Smooth muscle cell (in vitro differentiated cells): ENCODE measurements around the gene VEGFA. TPM values are rescaled to one million over a fixed set of nuclear protein-coding genes. Genes with fewer than 3 reads are reported as not detected.

Source experiments
- DNase-seq: peaks from one replicate; lab custom pipeline; 2025; ENCODE audit not compliant: unreplicated experiment; lab: John Stamatoyannopoulos, UW
- H2AFZ ChIP-seq: fragments of 200-600 bp; sonication (generic); 2 replicates; pipeline ENCODE4 v1.6.0; 2016; ENCODE audit warnings: antibody characterized with exemption, low read depth, mild to moderate bottlenecking
- H3F3A ChIP-seq: fragments of 200-600 bp; sonication (generic); 2 replicates; pipeline ENCODE4 v1.6.0; 2017; ENCODE audit warnings: antibody characterized with exemption, low read depth
- H3K27ac ChIP-seq: fragments of 200-600 bp; sonication (generic); 2 replicates; pipeline ENCODE4 v1.5.1; 2016; ENCODE audit warnings: low read depth, mild to moderate bottlenecking
- H3K27me3 ChIP-seq: fragments of 200-600 bp; sonication (generic); 2 replicates; pipeline ENCODE4 v1.6.1; 2016; ENCODE audit warnings: low read depth, mild to moderate bottlenecking
- H3K36me3 ChIP-seq: fragments of 200-600 bp; sonication (generic); 2 replicates; pipeline ENCODE4 v1.5.1; 2016; ENCODE audit warnings: low read depth
- H3K4me1 ChIP-seq: fragments of 200-600 bp; sonication (generic); 2 replicates; pipeline ENCODE4 v1.5.1; 2016; ENCODE audit warnings: low read depth
- H3K4me2 ChIP-seq: fragments of 200-600 bp; sonication (generic); 2 replicates; pipeline ENCODE4 v1.6.0; 2016; ENCODE audit warnings: mild to moderate bottlenecking
- H3K4me3 ChIP-seq: fragments of 200-600 bp; sonication (generic); 2 replicates; pipeline ENCODE4 v1.5.1; 2016; ENCODE audit warnings: mild to moderate bottlenecking
- H3K79me2 ChIP-seq: fragments of 200-600 bp; sonication (generic); 2 replicates; pipeline ENCODE4 v1.6.0; 2016; ENCODE audit warnings: low read depth, mild to moderate bottlenecking
- H3K9ac ChIP-seq: fragments of 200-600 bp; sonication (generic); 2 replicates; pipeline ENCODE4 v1.6.0; 2016; ENCODE audit warnings: low read depth
- H3K9me3 ChIP-seq: fragments of 200-600 bp; sonication (generic); replicated peaks from 2 replicates; pipeline ENCODE4 v1.5.1; 2016; ENCODE audit warnings: low read depth
- H4K20me1 ChIP-seq: fragments of 200-600 bp; sonication (generic); 2 replicates; pipeline ENCODE4 v1.6.0; 2016; ENCODE audit warnings: low read depth
- WGBS: methylation state at CpG from one replicate; pipeline ENCODE4 v1.1.7; 2016; ENCODE audit warnings: low lambda C conversion rate; 5-methylcytosine and 5-hydroxymethylcytosine counted together
- polyA plus RNA-seq: library from polyadenylated mRNA; unstranded; fragments of >200 nt; fragmentation: Nextera tagmentation; extraction: Ambion mirVana; gene quantifications from 2 replicates; pipeline ENCODE4 v1.2.1, GENCODE V29; 2016
- total RNA-seq: library from RNA; depleted of rRNA; stranded (reverse); fragments of >200 nt; gene quantifications from 2 replicates; pipeline ENCODE4 v1.2.3, GENCODE V29; 2014
- TF ChIP-seq, protein P1 (sequence below): fragments of 200-600 bp; sonication (generic); IDR thresholded peaks from 2 replicates; pipeline ENCODE4 v1.5.1; 2017; ENCODE audit warnings: borderline replicate concordance, mild to moderate bottlenecking, antibody characterized with exemption; ENCODE audit not compliant: insufficient read depth, poor library complexity, severe bottlenecking

VEGFA gene
- total and polyA plus RNA-seq, 2 experiments from 2014 or later, result 116 to 136 TPM

- Histone ChIP-seq H2AFZ (no peak overlapping the region), H3K4me3 (no peak overlapping the region), H3K79me2 (no peaks in the 10 kb centered on the region), H3K9ac (no peak overlapping the region), H3K4me2 (no peak overlapping the region), H4K20me1 (no peaks in the 10 kb centered on the region), H3K9me3 (no peaks in the 10 kb centered on the region), H3K36me3 (no peaks in the 10 kb centered on the region), H3K27ac (no peak overlapping the region), H3F3A (peaks cover 15% of the 10 kb centered on the region), H3K4me1 (peaks cover 9% of the 10 kb centered on the region), H3K27me3 (no peaks in the 10 kb centered on the region)
- DNase-seq, result no peak
- TF ChIP-seq, protein P1, sequence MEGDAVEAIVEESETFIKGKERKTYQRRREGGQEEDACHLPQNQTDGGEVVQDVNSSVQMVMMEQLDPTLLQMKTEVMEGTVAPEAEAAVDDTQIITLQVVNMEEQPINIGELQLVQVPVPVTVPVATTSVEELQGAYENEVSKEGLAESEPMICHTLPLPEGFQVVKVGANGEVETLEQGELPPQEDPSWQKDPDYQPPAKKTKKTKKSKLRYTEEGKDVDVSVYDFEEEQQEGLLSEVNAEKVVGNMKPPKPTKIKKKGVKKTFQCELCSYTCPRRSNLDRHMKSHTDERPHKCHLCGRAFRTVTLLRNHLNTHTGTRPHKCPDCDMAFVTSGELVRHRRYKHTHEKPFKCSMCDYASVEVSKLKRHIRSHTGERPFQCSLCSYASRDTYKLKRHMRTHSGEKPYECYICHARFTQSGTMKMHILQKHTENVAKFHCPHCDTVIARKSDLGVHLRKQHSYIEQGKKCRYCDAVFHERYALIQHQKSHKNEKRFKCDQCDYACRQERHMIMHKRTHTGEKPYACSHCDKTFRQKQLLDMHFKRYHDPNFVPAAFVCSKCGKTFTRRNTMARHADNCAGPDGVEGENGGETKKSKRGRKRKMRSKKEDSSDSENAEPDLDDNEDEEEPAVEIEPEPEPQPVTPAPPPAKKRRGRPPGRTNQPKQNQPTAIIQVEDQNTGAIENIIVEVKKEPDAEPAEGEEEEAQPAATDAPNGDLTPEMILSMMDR, result no peak
- 92% methylated on average over 4 of the region's 4 CpGs for WGBS
Observed at GRCh38 chr6:43804550-43805223, 34.7 kb downstream of the VEGFA start.

- Histone ChIP-seq H3K4me1 (peaks cover 9% of the 10 kb centered on the region), H3K27ac (no peak overlapping the region), H2AFZ (no peak overlapping the region), H3K79me2 (no peaks in the 10 kb centered on the region), H3K9ac (no peak overlapping the region), H3K4me3 (no peak overlapping the region), H3K36me3 (no peaks in the 10 kb centered on the region), H3K27me3 (no peaks in the 10 kb centered on the region), H3K9me3 (no peaks in the 10 kb centered on the region), H3F3A (peaks cover 15% of the 10 kb centered on the region), H4K20me1 (no peaks in the 10 kb centered on the region), H3K4me2 (no peak overlapping the region)
- WGBS, result 85% methylated on average over 5 of the region's 5 CpGs
- TF ChIP-seq, protein P1, result no peak
- no peak for DNase-seq
Observed at GRCh38 chr6:43805699-43806042, 35.7 kb downstream of the VEGFA start.

- Histone ChIP-seq H3K27ac (no peak overlapping the region), H3K27me3 (no peaks in the 10 kb centered on the region), H3K4me2 (no peak overlapping the region), H3K9me3 (no peaks in the 10 kb centered on the region), H3K9ac (no peak overlapping the region), H4K20me1 (no peaks in the 10 kb centered on the region), H3F3A (peaks cover 15% of the 10 kb centered on the region), H3K79me2 (no peaks in the 10 kb centered on the region), H3K4me1 (peaks cover 9% of the 10 kb centered on the region), H3K4me3 (no peak overlapping the region), H2AFZ (no peak overlapping the region), H3K36me3 (no peaks in the 10 kb centered on the region)
- 73% methylated on average over 9 of the region's 9 CpGs for WGBS
- DNase-seq, result no peak
- TF ChIP-seq, protein P1, result no peak
Observed at GRCh38 chr6:43806043-43806757, 36.2 kb downstream of the VEGFA start.
